HCT116 (cell line): ENCODE measurements around the gene SALL3. TPM values are rescaled to one million over a fixed set of nuclear protein-coding genes. Genes with fewer than 3 reads are reported as not detected.

Experiments
- ATAC-seq: fragments of 200-7000 bp; cut with Tn5 transposase; 2 replicates; pipeline ENCODE4 v1.9.1; 2020; ENCODE audit warnings: mild to moderate bottlenecking, moderate library complexity
- BruUV-seq: library from RNA; stranded (reverse); fragments of 400-500 nt; replicated peaks from 2 replicates; lab custom pipeline; 2021; lab: Mats Ljungman, UMichigan
- CTCF ChIA-PET: fragments of 300-600 bp; sonication (Branson Sonifier 250); formaldehyde crosslinking; loops from one replicate; lab custom pipeline; 2021; ENCODE audit warnings: antibody characterized with exemption; lab: Charles Lee
- POLR2A ChIA-PET: fragments of 300-600, 350-600 bp; sonication (Branson Sonifier 250); formaldehyde crosslinking; loops from one replicate; lab custom pipeline; 2021; ENCODE audit warnings: antibody characterized with exemption; lab: Charles Lee
- RAD21 ChIA-PET, 2 experiments: fragments of 300-600 bp; sonication (Branson Sonifier 250); formaldehyde crosslinking; loops; one replicate each; lab custom pipeline; 2023; ENCODE audit warnings: low total read pairs in 2 of 2; ENCODE audit not compliant: uncharacterized antibody in 2 of 2, unreplicated experiment in 2 of 2, low non-redundant PET in 1 of 2; lab: Charles Lee
- DNase-seq: peaks from one replicate; pipeline ENCODE4 v3.0.0-alpha.2; 2010; ENCODE audit warnings: low read depth, low spot score
- H2AFZ ChIP-seq: fragments of 200-600 bp; shearing (Covaris generic), sonication (generic); 2 replicates; pipeline ENCODE4 v1.6.1; 2017; ENCODE audit warnings: low read depth, mixed run types, mixed read lengths, antibody characterized with exemption, low read length; ENCODE audit not compliant: poor library complexity, severe bottlenecking
- H3K27ac ChIP-seq: 2 replicates; pipeline ENCODE4 v1.5.1; 2012; ENCODE audit warnings: low read depth, low read length
- H3K27me3 ChIP-seq: fragments of 200-600 bp; sonication (generic); 2 replicates; pipeline ENCODE4 v1.6.1; 2016; ENCODE audit warnings: mixed run types, low read length, mixed read lengths; ENCODE audit not compliant: insufficient read depth
- H3K36me3 ChIP-seq, 2 experiments: fragments of 200-500 bp in 1 of 2; fragments of 200-600 bp in 1 of 2; sonication (Bioruptor generic) in 1 of 2; sonication (generic) in 1 of 2; 2 replicates each; pipeline versions ENCODE4 v1.5.1 to v1.6.1; 2014 to 2016; ENCODE audit warnings: low read length in 2 of 2, inconsistent platforms in 1 of 2, mixed read lengths in 1 of 2, mixed run types in 1 of 2; ENCODE audit not compliant: insufficient read depth in 2 of 2, control insufficient read depth in 1 of 2
- H3K4me1 ChIP-seq, 2 experiments: fragments of 200-600 bp in 1 of 2; sonication (generic) in 1 of 2; 2 replicates each; pipeline versions ENCODE4 v1.5.1 to v1.6.1; 2012 to 2017; ENCODE audit warnings: low read length in 2 of 2, inconsistent platforms in 1 of 2, mild to moderate bottlenecking in 1 of 2, mixed read lengths in 1 of 2, mixed run types in 1 of 2, moderate library complexity in 1 of 2; ENCODE audit not compliant: insufficient read depth in 2 of 2, control insufficient read depth in 1 of 2
- H3K4me2 ChIP-seq: fragments of 200-600 bp; sonication (generic); 2 replicates; pipeline ENCODE4 v1.6.1; 2017; ENCODE audit warnings: mixed run types, low read length, mixed read lengths
- H3K4me3 ChIP-seq, 2 experiments: fragments of 200-600 bp in 1 of 2; sonication (generic) in 1 of 2; replicated peaks in 1 of 2; 2 replicates each; pipeline ENCODE4 v1.5.1; 2011 to 2016; ENCODE audit warnings: low read length in 2 of 2, control low read depth in 1 of 2, low read depth in 1 of 2, mild to moderate bottlenecking in 1 of 2, mixed read lengths in 1 of 2, mixed run types in 1 of 2
- H3K79me2 ChIP-seq: fragments of 200-600 bp; sonication (generic); 2 replicates; pipeline ENCODE4 v1.6.1; 2017; ENCODE audit warnings: mild to moderate bottlenecking, mixed run types, low read length, moderate library complexity, mixed read lengths; ENCODE audit not compliant: insufficient read depth
- H3K9ac ChIP-seq: fragments of 200-600 bp; sonication (generic); 2 replicates; pipeline ENCODE4 v1.6.1; 2016; ENCODE audit warnings: low read length, mixed read lengths
- H3K9me2 ChIP-seq: fragments of 200-600 bp; sonication (generic), shearing (Covaris generic); 2 replicates; pipeline ENCODE4 v1.6.1; 2017; ENCODE audit warnings: mixed run types, mild to moderate bottlenecking, moderate library complexity; ENCODE audit not compliant: insufficient read depth
- H3K9me3 ChIP-seq, 2 experiments: fragments of 200-500 bp in 1 of 2; fragments of 200-600 bp in 1 of 2; sonication (Bioruptor generic) in 1 of 2; sonication (generic) in 1 of 2; 2 replicates each; pipeline ENCODE4 v1.6.1; 2014 to 2017; ENCODE audit warnings: low read length in 2 of 2, mixed read lengths in 2 of 2, inconsistent platforms in 1 of 2, low read depth in 1 of 2, mild to moderate bottlenecking in 1 of 2, mixed run types in 1 of 2, moderate library complexity in 1 of 2; ENCODE audit not compliant: control insufficient read depth in 1 of 2, insufficient read depth in 1 of 2
- H4K20me1 ChIP-seq: fragments of 200-600 bp; sonication (generic), shearing (Covaris generic); 2 replicates; pipeline ENCODE4 v1.6.1; 2017; ENCODE audit warnings: mixed run types, mild to moderate bottlenecking, moderate library complexity; ENCODE audit not compliant: insufficient read depth
- CEBPB ChIP-seq: IDR thresholded peaks from 2 replicates; pipeline ENCODE4 v1.6.1; 2012; ENCODE audit warnings: low read depth
- FOSL1 ChIP-seq: IDR thresholded peaks from 2 replicates; pipeline ENCODE4 v1.6.1; 2012; ENCODE audit warnings: low read depth
- JUND ChIP-seq: IDR thresholded peaks from 2 replicates; pipeline ENCODE4 v1.6.1; 2012
- RAD21 ChIP-seq: IDR thresholded peaks from 2 replicates; pipeline ENCODE4 v1.6.1; 2012; ENCODE audit warnings: low read depth, mild to moderate bottlenecking
- SP1 ChIP-seq: IDR thresholded peaks from 2 replicates; pipeline ENCODE4 v1.6.1; 2012; ENCODE audit warnings: low read depth
- SRF ChIP-seq: IDR thresholded peaks from 2 replicates; pipeline ENCODE4 v1.6.1; 2012; ENCODE audit warnings: low read depth
- YY1 ChIP-seq: IDR thresholded peaks from 2 replicates; pipeline ENCODE4 v1.6.1; 2011; ENCODE audit warnings: low read length, low read depth, moderate library complexity, mild to moderate bottlenecking; ENCODE audit not compliant: insufficient replicate concordance; ENCODE audit errors: extremely low read depth
- ZFX ChIP-seq: fragments of 450-650 bp; IDR thresholded peaks from 2 replicates; pipeline ENCODE4 v1.6.1; 2017
- intact Hi-C: fragments of 100-400 bp; cut with micrococcal nuclease; formaldehyde crosslinking; loops from 2 replicates; pipeline ENCODE4 v1.10.0; 2022
- total RNA-seq: library from RNA; stranded (reverse); gene quantifications from one replicate; pipeline ENCODE4 v1.2.1, GENCODE V29; 2021; ENCODE audit not compliant: unreplicated experiment
- TF ChIP-seq, protein P1 (sequence below): IDR thresholded peaks from 2 replicates; pipeline ENCODE4 v1.6.1; 2012
- TF ChIP-seq, protein P2 (sequence below): IDR thresholded peaks from 2 replicates; pipeline ENCODE4 v1.6.1; 2012
- TF ChIP-seq, protein P3 (sequence below): IDR thresholded peaks from 2 replicates; pipeline ENCODE4 v1.6.1; 2012; ENCODE audit warnings: low read depth

SALL3 gene
- total RNA-seq, 1 experiment from 2014 or later: not detected

DNA sequence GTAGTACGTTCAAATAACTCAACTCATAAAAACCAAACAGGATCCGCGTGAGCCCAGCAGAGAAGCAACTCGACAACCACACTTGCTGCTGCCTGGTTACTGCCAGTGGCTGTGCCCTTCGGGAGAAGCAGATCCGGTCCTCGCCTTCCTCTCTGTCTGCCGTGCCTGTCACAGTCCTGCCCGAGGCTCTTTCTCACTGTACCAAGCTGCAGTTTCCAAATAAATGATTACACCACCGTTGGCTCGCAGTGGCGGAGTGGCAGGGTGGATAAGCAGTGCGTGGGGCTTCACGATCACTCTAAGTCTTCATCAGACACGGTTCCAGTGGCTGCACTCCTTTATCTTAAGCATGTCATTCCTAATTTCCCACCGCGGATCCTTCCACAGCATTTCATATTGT is 26.1 kb upstream of the SALL3 start:
- ChIA-PET CTCF (no interaction called here), POLR2A (no interaction called here), RAD21 (no interaction called here)
- Histone ChIP-seq H3K9me2 (no peaks in the 10 kb centered on the region), H3K79me2 (no peaks in the 10 kb centered on the region), H2AFZ (no peak overlapping the region), H3K4me3 (no peak overlapping the region), H3K36me3 (no peaks in the 10 kb centered on the region), H3K27ac (no peak overlapping the region), H3K4me2 (no peak overlapping the region), H3K4me1 (no peaks in the 10 kb centered on the region), H3K27me3 (no peaks in the 10 kb centered on the region), H4K20me1 (no peaks in the 10 kb centered on the region), H3K9me3 (peaks cover 3% of the 10 kb centered on the region in 2 experiments; a peak in 1 of 4 replicates), H3K9ac (no peak overlapping the region)
- BruUV-seq: no TSS peak
- DNase-seq (no peak), ATAC-seq (no peak)
- no peak for TF ChIP-seq CEBPB
- intact Hi-C loops: no loop called here

DNA sequence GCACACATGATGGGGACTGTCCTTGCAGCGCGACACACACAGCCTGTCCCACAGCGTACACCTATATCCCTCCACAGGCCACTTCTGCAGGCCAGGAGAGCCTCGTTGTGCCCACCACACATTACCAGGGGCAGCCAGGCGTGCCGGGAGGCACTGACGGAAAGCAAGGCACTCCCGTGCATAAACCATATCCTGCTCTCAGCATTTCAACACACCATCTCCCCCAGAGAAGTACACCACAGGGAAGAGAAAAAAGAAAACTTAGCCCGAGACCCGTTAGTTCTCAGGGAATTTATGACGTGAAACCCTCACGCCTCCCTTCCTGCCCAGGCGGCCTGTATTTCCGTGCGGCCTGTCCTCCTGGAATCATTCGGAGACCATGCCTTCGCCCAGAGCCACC is 24.6 kb upstream of the SALL3 start:
- Histone ChIP-seq H3K36me3 (no peaks in the 10 kb centered on the region), H3K4me3 (no peak overlapping the region), H3K27ac (no peak overlapping the region), H3K9me3 (peaks cover 3% of the 10 kb centered on the region in 2 experiments; a peak in 1 of 4 replicates), H3K9ac (no peak overlapping the region), H2AFZ (no peak overlapping the region), H3K4me1 (no peaks in the 10 kb centered on the region), H3K27me3 (no peaks in the 10 kb centered on the region), H3K79me2 (no peaks in the 10 kb centered on the region), H3K4me2 (no peak overlapping the region), H3K9me2 (no peaks in the 10 kb centered on the region), H4K20me1 (no peaks in the 10 kb centered on the region)
- intact Hi-C loops: no loop called here
- ChIA-PET CTCF (no interaction called here), POLR2A (no interaction called here), RAD21 (no interaction called here)
- no peak for TF ChIP-seq YY1
- TF ChIP-seq, protein P1, sequence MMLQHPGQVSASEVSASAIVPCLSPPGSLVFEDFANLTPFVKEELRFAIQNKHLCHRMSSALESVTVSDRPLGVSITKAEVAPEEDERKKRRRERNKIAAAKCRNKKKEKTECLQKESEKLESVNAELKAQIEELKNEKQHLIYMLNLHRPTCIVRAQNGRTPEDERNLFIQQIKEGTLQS: no peak
- TF ChIP-seq FOSL1: no peak
- no peak for TF ChIP-seq RAD21
- no peak for TF ChIP-seq JUND
- TF ChIP-seq SP1: no peak
- no peak for TF ChIP-seq SRF
- TF ChIP-seq ZFX: no peak
- TF ChIP-seq, protein P2, sequence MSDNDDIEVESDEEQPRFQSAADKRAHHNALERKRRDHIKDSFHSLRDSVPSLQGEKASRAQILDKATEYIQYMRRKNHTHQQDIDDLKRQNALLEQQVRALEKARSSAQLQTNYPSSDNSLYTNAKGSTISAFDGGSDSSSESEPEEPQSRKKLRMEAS: no peak
- TF ChIP-seq CEBPB: no peak
- TF ChIP-seq, protein P3, sequence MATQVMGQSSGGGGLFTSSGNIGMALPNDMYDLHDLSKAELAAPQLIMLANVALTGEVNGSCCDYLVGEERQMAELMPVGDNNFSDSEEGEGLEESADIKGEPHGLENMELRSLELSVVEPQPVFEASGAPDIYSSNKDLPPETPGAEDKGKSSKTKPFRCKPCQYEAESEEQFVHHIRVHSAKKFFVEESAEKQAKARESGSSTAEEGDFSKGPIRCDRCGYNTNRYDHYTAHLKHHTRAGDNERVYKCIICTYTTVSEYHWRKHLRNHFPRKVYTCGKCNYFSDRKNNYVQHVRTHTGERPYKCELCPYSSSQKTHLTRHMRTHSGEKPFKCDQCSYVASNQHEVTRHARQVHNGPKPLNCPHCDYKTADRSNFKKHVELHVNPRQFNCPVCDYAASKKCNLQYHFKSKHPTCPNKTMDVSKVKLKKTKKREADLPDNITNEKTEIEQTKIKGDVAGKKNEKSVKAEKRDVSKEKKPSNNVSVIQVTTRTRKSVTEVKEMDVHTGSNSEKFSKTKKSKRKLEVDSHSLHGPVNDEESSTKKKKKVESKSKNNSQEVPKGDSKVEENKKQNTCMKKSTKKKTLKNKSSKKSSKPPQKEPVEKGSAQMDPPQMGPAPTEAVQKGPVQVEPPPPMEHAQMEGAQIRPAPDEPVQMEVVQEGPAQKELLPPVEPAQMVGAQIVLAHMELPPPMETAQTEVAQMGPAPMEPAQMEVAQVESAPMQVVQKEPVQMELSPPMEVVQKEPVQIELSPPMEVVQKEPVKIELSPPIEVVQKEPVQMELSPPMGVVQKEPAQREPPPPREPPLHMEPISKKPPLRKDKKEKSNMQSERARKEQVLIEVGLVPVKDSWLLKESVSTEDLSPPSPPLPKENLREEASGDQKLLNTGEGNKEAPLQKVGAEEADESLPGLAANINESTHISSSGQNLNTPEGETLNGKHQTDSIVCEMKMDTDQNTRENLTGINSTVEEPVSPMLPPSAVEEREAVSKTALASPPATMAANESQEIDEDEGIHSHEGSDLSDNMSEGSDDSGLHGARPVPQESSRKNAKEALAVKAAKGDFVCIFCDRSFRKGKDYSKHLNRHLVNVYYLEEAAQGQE: no peak
- no peak for DNase-seq
- ATAC-seq: no peak
- BruUV-seq: no TSS peak
